Globus pallidus (tissue), 1 donor: ENCODE results near the gene ZDHHC14.
"Not testable (repeated sequence)": the region's sequence is repeated elsewhere in the genome, so short reads cannot be mapped to it uniquely, and the experiment has no call there.

ENCODE experiments used
- DNase-seq: peaks from one replicate; pipeline ENCODE4 v3.0.0-alpha.2; 2015; ENCODE audit warnings: low spot score

Gene ZDHHC14

GRCh38 chr6:157407646-157408045 lies 26.7 kb downstream of the ZDHHC14 start:
- no peak for DNase-seq

GRCh38 chr6:157408427-157408826 lies 27.4 kb downstream of the ZDHHC14 start:
- DNase-seq, result not testable (repeated sequence)

DNA sequence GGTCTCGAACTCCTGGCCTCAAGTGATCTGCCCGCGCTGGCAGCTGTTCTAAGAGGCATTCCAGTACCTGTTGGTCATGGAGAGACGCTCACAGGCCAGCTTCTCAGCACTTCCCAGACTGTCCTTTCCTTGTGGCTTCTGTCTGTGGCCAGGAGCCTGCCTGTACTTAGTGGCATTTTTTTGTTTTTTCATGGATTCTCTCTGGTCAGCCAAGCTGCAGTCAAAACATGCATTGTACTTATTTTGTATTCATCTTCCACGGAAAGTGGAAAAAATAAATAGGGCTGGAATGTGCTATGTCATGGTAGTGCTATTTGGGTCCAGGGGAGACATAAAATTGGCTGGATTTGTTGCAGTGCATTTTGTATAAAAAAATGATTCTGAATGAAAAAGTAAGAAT lies 29.1 kb downstream of the ZDHHC14 start:
- no peak for DNase-seq

- DNase-seq, result no peak
Measured at GRCh38 chr6:157411368-157411767, 30.4 kb downstream of the ZDHHC14 start.

DNA sequence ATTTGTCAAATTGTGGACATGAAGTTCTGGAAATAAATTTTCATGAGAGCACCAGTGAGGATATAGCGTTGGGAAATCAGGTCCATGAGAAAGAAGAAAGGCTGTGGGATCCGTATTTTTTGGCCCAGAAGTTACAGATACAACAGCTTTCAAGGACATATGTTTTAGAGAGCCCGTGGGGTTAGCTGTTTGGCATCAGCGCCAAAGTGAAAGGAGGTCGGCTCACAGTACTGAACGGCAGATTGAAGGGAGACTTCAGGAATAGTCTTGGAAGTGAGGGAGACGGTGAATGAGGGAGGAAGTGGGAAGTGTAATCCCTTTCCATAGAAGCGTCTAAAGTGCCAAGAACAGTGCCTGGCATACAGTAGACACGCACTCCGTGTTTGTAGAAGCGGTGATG lies 31.8 kb downstream of the ZDHHC14 start:
- no peak for DNase-seq

DNA sequence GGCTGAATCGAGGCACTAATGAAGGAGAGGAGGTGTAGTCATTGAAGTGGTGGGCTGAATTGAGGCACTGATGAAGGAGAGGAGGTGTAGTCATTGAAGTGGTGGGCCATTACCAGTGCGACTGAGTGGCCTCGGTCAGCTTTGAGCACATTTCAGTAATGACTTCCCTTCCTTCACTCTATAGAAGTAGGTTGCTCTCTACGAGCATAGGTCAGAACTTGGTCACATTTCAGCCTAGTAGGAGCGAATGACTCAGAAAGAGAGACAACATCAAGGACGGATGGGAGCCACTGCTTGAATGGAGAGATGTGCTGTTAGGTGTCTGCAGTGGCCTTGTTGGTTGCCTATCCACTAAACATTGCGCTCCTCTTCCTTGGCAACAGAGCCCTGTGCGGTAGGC lies 39.5 kb downstream of the ZDHHC14 start:
- no peak for DNase-seq

GRCh38 chr6:157424491-157425020 lies 43.6 kb downstream of the ZDHHC14 start:
- no peak for DNase-seq

- no peak for DNase-seq
Measured at GRCh38 chr6:157427969-157428368, 47.0 kb downstream of the ZDHHC14 start.

DNA sequence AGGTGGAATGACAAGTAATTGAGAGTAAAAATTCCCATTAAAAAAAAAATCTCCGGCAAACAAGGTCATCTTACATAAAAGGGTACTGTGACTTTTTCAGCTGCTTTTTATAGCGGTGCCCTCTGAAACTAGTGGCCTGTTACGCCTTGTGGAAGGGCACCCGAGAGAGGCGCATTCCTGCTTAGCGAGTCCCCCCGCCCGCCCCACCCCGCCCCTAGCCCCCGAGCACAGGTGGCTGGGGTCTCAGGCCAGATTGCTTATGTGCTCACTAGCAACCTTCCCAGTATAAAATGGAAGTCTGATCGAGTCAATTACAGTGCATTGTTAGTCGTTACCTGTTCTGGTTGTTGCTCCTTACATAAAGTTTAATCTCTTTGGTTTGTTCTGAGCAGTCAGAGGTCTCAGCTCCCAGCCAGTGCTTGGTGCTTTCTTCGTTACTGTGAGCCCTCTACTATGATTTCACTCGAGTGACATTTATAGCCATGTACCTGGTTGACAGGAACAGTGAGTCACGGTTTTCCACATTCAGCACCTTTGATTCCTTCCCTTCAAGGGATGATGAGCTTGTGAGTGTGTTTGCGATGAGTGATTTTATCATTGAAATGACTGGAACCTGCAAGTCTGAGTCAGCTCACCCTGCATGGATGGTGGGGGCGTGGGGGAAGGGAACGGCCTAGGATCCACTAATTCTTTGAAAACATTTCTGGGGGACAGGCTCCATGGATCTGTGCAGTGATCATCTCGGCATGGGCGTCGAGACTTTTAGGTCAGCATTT lies 47.6 kb downstream of the ZDHHC14 start:
- DNase-seq, result no peak

DNA sequence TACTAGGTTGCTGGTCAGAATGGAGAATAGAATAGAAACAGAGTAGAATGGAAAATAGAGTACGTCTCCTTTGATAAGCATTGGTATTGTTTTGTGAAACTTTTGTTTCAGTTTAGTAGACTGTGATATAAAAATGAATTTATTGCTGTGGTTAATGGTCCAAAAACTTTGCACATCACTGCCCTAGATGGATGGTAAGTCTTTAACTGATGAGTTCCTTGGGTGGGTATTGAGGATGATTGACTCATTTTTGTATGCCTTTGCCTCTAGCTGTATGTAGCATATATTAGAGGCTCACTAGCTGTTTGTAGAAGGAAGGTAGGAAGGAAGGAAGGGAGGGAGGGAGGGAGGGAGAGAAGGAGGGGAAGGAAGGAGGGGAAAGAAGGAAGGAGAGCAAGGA lies 48.3 kb downstream of the ZDHHC14 start:
- DNase-seq, result no peak

DNA sequence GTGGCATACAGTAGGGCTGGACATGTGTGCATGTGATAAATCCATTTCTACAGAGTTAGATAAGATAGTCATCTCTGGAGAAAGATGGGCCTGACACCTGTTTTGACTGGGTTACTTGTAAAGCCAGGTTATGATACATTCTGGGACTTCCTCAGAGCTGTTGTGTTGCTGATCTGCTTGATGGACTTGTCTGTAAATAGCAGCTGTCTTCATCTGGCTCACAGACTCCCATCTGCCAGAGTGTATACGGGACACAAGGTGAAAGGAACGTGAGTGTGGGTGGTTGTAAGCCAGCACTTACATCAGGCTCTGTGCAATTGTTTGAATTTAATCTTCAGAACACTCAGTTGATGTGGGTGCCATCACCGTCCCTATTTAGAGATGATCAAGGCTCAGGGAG lies 49.8 kb downstream of the ZDHHC14 start:
- DNase-seq, result no peak

- DNase-seq, result no peak
Measured at GRCh38 chr6:157432231-157432891, 51.4 kb downstream of the ZDHHC14 start.

GRCh38 chr6:157432892-157433265 lies 51.9 kb downstream of the ZDHHC14 start:
- no peak for DNase-seq

- no peak for DNase-seq
Measured at GRCh38 chr6:157433678-157434081, 52.7 kb downstream of the ZDHHC14 start.

DNA sequence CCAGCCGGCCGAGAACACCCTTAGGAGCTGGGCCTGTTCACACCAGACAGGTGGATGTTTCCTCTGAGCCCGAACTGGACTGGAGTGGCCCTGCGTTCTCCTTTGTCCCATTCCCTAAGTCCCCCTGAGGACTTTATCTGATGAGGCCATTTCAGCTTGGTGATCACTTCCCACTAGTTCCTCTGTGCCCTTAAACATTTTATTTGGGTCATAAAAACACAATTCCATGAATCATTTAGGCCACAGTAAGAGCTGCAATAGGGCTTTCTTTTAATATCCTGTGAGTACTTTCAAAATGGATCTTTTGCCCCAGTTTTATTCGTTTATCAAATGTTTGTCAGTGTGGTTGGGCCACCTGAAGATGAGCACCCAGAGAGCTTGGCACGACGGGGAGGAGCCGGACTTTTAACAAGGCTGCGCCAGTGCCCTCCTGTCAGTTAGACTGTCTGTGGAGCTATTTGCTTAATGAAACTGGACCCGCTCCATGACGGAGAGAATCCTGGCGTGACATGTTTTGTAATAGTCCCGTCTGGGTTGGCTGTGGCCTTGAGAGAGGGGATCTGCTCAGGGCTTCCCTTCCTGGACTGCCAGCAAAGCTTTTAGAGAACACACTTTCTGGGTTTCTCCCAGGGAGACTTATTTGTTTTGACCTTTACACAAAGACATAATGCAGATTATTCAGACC lies 53.5 kb downstream of the ZDHHC14 start:
- DNase-seq, result peak; percentile 68

DNA sequence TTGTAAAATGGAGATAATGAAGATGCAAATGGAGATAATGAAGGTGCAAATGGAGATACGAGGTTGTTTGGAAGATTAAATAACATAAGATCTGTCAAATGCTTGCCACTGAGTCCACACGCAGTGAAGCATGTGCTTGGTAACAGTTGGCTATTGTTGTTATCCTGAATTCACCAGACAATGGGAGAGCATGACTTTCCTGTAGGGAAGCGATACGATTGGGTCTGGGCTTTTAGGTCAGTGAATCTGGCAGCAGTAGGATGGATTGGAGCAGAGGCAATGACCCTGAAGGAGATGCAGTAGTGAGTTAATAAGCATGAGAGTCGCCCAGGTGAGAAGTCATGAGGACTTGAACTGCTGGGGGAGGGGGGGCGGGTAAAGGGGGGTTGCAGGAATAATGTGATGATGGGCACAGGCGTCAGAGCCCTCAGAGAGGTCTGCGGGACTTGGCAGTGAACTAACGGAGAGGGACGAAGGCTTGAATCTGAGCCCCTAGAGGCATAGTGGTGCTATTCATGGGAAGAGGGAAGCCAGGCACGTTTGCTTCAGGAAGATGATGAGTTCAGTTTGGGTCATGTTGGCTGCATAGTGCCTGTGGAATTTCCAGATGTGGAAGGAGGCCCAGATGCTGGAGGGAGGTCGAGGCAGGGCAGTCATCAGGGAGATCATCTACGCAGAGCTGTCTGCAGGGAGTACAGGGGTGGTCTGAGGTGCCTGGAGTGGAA lies 55.4 kb downstream of the ZDHHC14 start:
- DNase-seq, result peak; percentile 79

GRCh38 chr6:157436944-157437336 lies 56.0 kb downstream of the ZDHHC14 start:
- DNase-seq, result no peak

GRCh38 chr6:157438611-157439111 lies 57.7 kb downstream of the ZDHHC14 start:
- no peak for DNase-seq

- no peak for DNase-seq
Measured at GRCh38 chr6:157440171-157440570, 59.2 kb downstream of the ZDHHC14 start.

DNA sequence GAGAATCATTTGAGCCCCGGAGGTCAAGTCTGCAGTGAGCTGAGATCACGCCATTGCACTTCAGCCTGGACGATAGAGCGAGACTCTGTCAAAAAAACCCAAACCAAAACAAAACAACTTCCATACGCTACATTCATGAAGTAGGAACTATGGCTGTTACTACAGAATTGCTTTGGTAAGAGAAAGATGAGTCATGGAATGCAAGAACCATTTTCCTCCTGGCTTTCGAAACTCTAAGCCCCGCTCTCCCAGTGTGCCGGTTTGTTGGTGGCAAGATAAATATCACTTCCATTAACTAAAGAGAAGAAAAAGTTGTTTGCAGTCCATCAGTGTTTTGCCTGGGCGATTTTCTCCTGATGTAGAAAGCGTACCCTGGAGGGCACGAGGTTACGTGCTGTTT lies 61.3 kb downstream of the ZDHHC14 start:
- no peak for DNase-seq

DNA sequence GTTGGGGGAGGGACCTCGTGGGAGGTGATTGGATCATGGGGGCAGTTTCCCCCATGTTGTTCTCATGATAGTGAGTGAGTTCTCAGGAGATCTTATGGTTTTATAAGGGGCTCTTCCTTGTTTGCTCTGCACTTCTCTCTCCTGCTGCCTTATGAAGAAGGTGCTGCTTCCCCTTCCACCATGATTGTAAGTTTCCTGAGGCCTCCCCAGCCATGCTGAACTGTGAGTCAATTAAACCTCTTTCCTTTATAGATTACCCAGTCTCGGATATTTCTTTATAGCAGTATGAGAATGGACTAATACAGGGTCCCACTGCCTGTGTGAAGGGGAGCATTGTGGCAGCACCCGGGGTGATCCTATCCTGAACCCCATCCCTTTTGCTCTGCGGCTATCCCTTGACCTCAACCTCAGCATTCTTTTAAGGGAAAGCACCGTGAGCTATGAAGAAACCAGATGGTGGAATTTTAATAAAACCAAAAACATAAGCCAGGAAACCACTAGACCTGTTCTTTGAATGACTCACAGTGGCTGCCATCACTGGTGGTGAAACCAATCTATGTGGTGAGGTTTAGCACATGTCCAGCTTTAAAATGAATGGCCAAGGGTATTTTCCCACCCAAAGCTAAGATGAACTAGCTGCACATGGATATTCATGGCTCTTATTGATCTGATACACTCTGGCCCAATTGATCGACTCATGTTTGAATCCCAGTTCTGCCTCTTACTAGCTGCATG lies 62.2 kb downstream of the ZDHHC14 start:
- DNase-seq, result no peak
